Activated naive CD8-positive, alpha-beta T cell treated with anti-CD3 and anti-CD28 coated beads for 36 hours (primary cell): ENCODE data around the gene CDC14B. TPM values are rescaled to one million over a fixed set of nuclear protein-coding genes. Genes with fewer than 3 reads are reported as not detected.
"Not testable (repeated sequence)": the region's sequence is repeated elsewhere in the genome, so short reads cannot be mapped to it uniquely, and the experiment has no call there.

ENCODE experiments used
- DNase-seq: peaks from one replicate; pipeline ENCODE4 v3.0.0; 2021
- H3K27ac Mint-ChIP-seq: one replicate; pipeline ENCODE4 v1.8.0; 2022; ENCODE audit warnings: mild to moderate bottlenecking, moderate library complexity, mixed read lengths
- H3K27me3 Mint-ChIP-seq: one replicate; pipeline ENCODE4 v1.8.0; 2022; ENCODE audit warnings: mild to moderate bottlenecking, mixed read lengths
- H3K36me3 Mint-ChIP-seq: one replicate; pipeline ENCODE4 v1.8.0; 2021; ENCODE audit warnings: mild to moderate bottlenecking, mixed read lengths
- H3K4me1 Mint-ChIP-seq: one replicate; pipeline ENCODE4 v1.8.0; 2021; ENCODE audit warnings: mixed read lengths
- H3K4me3 Mint-ChIP-seq: one replicate; pipeline ENCODE4 v1.8.0; 2022; ENCODE audit warnings: mild to moderate bottlenecking, moderate library complexity, mixed read lengths
- H3K9me3 Mint-ChIP-seq: one replicate; pipeline ENCODE4 v1.8.0; 2022; ENCODE audit warnings: mixed read lengths
- total RNA-seq, 2 experiments: library from RNA; stranded (reverse); gene quantifications; one replicate each; pipeline ENCODE4 v1.2.3, GENCODE V29; 2021

Gene CDC14B
- total RNA-seq, 2 experiments from 2014 or later: 0.56 to 0.70 TPM

DNA sequence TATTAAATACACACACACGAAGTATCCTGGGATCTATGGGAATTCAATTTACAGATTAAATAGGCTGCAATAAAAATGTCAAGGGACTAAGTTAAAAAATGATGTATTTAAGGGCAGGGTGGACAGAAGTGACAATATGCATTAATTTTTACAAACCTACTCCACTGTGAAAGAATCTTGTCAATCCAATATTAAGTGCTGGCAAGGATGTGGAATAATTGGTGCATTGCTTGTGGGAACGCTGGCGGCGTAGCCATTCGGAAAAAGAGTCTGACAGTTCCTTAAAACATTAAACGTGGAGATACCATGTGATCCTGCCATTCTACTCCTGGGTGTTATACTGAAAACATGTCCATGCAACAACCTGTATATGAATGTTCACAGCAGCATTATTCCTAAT is 4.2 kb downstream of the CDC14B start:
- H3K4me3 Mint-ChIP-seq: no peak overlapping the region
- peaks cover 82% of the 10 kb centered on the region for H3K27me3 Mint-ChIP-seq
- peaks cover 3% of the 10 kb centered on the region for H3K4me1 Mint-ChIP-seq
- H3K36me3 Mint-ChIP-seq: no peaks in the 10 kb centered on the region
- no peak for DNase-seq
- no peak overlapping the region for H3K27ac Mint-ChIP-seq
- no peaks in the 10 kb centered on the region for H3K9me3 Mint-ChIP-seq

DNA sequence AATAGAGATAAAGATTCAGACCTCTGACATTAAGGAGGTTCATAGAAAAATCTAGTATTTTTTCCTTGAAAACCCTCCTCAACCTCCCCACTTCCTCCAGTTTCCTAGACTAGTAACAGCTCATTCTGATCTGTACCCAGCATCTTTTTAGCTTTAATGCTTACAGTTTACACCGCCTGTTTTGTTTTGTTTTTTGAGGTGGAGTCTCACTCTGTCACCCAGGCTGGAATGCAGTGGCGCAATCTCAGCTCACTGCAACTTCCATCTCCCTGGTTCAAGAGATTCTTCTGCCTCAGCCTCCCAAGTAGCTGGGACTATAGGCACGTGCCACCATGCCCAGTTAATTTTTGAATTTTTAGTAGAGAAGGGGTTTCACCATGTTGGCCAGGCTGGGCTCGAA is 5.0 kb downstream of the CDC14B start:
- not testable (repeated sequence) for H3K27ac Mint-ChIP-seq, DNase-seq, H3K4me1 Mint-ChIP-seq, H3K9me3 Mint-ChIP-seq, H3K36me3 Mint-ChIP-seq, H3K4me3 Mint-ChIP-seq
- H3K27me3 Mint-ChIP-seq: peaks cover 81% of the 10 kb centered on the region

DNA sequence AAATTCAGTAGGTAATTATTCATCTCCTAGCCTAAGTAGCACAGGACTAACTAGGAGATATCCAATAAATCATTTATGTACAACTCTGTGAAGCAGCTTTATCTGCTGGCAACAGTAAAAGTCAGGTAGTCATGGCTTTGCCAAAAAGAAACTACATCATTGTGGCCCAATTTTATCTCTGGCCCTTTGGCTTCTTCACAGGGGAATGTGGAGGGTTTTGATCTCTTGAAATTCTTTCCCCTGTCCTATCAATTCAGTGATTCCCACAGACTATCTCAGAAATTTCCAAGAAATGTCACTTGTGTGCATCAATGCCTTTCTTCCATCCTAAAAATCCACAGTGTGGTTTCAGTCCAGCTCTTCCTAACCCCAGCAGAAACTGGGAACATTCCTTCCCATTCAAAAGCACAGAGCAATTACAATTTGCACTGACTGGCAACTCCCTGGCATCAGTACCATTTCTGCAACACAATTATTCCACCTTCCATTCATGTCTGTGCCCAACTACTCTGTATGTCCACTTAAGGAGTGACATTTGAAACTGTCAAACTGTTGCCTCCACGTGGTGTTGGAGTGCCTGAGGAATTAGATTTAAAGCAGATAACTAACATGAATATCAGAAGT is 6.6 kb downstream of the CDC14B start:
- Mint-ChIP-seq H3K36me3 (no peaks in the 10 kb centered on the region), H3K4me1 (no peaks in the 10 kb centered on the region), H3K9me3 (no peaks in the 10 kb centered on the region), H3K4me3 (no peak overlapping the region), H3K27ac (no peak overlapping the region), H3K27me3 (peaks cover 87% of the 10 kb centered on the region)
- no peak for DNase-seq

- no peaks in the 10 kb centered on the region for H3K36me3 Mint-ChIP-seq
- H3K27ac Mint-ChIP-seq: no peak overlapping the region
- H3K4me1 Mint-ChIP-seq: no peaks in the 10 kb centered on the region
- H3K27me3 Mint-ChIP-seq: peaks cover 84% of the 10 kb centered on the region
- no peak overlapping the region for H3K4me3 Mint-ChIP-seq
- H3K9me3 Mint-ChIP-seq: no peaks in the 10 kb centered on the region
- DNase-seq: no peak
These were observed 7.3 kb downstream of the CDC14B start for GRCh38 chr9:96612105-96612965.

- Mint-ChIP-seq H3K27me3 (peaks cover 75% of the 10 kb centered on the region), H3K4me1 (no peaks in the 10 kb centered on the region), H3K27ac (no peak overlapping the region), H3K4me3 (no peak overlapping the region), H3K36me3 (no peaks in the 10 kb centered on the region), H3K9me3 (no peaks in the 10 kb centered on the region)
- DNase-seq: no peak
These were observed 8.3 kb downstream of the CDC14B start for GRCh38 chr9:96611302-96611701.

- Mint-ChIP-seq H3K27ac (no peak overlapping the region), H3K36me3 (no peaks in the 10 kb centered on the region), H3K27me3 (peaks cover 69% of the 10 kb centered on the region), H3K9me3 (no peaks in the 10 kb centered on the region), H3K4me1 (no peaks in the 10 kb centered on the region), H3K4me3 (no peak overlapping the region)
- DNase-seq: no peak
These were observed 9.9 kb downstream of the CDC14B start for GRCh38 chr9:96609732-96610131.

GRCh38 chr9:96607971-96608370 is 11.7 kb downstream of the CDC14B start:
- Mint-ChIP-seq H3K4me3 (no peak overlapping the region), H3K9me3 (no peaks in the 10 kb centered on the region), H3K27ac (no peak overlapping the region), H3K4me1 (no peaks in the 10 kb centered on the region), H3K27me3 (peaks cover 58% of the 10 kb centered on the region), H3K36me3 (no peaks in the 10 kb centered on the region)
- no peak for DNase-seq

- peaks cover 34% of the 10 kb centered on the region for H3K27me3 Mint-ChIP-seq
- H3K36me3 Mint-ChIP-seq: no peaks in the 10 kb centered on the region
- H3K4me1 Mint-ChIP-seq: no peaks in the 10 kb centered on the region
- no peak overlapping the region for H3K4me3 Mint-ChIP-seq
- no peaks in the 10 kb centered on the region for H3K9me3 Mint-ChIP-seq
- no peak overlapping the region for H3K27ac Mint-ChIP-seq
- no peak for DNase-seq
These were observed 14.3 kb downstream of the CDC14B start for GRCh38 chr9:96605328-96605727.

GRCh38 chr9:96604004-96604319 is 15.7 kb downstream of the CDC14B start:
- DNase-seq: no peak
- Mint-ChIP-seq H3K9me3 (no peaks in the 10 kb centered on the region), H3K4me1 (no peaks in the 10 kb centered on the region), H3K27me3 (peaks cover 22% of the 10 kb centered on the region), H3K4me3 (no peak overlapping the region), H3K36me3 (no peaks in the 10 kb centered on the region), H3K27ac (no peak overlapping the region)

DNA sequence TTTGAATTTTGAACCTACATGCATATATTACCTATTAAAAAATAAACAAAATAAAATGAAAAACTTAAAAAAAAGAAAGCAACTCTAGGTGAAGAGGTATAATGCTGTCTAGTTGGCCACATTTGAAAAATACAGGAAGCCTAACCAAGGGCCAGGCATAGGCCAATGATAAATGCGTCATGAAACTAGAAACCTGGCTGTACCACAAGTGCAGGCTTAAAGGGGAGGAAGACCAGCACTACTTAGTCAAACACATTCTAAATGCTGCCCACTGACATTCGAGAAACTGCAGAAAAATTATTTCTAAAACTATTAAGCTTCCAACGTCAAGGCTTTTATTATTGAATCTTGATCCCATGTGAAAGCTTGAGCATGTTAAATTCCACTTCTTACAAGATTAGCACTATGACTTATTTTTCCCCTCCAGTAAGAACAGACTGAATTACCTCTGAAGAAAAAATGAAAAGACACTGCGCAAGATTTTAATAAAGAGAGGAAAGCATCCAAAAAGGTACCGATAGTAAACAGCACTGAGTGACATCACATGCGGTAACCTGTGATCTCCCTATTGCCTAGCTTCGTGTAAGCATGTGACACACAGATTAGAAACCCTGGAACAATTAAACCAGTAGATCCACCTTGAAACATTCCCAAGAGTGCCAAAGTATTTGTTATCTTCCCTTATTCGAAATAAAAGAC is 16.2 kb downstream of the CDC14B start:
- no peak for DNase-seq
- Mint-ChIP-seq H3K9me3 (no peaks in the 10 kb centered on the region), H3K27me3 (peaks cover 17% of the 10 kb centered on the region), H3K27ac (no peak overlapping the region), H3K4me3 (no peak overlapping the region), H3K36me3 (no peaks in the 10 kb centered on the region), H3K4me1 (no peaks in the 10 kb centered on the region)

GRCh38 chr9:96599298-96599697 is 20.3 kb downstream of the CDC14B start:
- Mint-ChIP-seq H3K36me3 (no peaks in the 10 kb centered on the region), H3K27ac (no peak overlapping the region), H3K4me1 (no peaks in the 10 kb centered on the region), H3K9me3 (no peaks in the 10 kb centered on the region), H3K27me3 (peaks cover 12% of the 10 kb centered on the region), H3K4me3 (no peak overlapping the region)
- no peak for DNase-seq

DNA sequence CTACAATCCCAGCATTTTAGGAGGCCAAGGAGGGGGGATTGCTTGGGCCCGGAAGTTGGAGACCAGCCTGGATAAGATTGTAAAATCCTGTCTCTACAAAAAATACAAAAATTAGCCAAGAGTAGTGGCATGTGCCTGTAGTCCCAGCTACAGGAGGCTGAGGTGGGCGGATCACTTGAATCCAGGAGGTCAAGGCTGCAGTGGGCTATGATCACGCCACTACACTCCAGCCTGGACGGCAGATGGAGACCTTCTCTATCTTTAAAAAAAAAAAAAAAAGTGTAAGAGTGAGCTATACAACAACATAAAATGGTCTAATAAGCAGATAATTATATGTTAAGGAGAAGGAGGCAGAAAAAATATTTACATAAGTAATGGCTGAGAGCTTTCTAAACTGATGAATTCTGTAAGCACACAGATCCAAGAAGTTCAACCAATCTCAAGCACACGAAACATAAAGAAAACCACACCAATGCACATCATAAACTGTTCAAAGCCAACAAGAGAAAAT is 23.0 kb downstream of the CDC14B start:
- no peak overlapping the region for H3K27ac Mint-ChIP-seq
- no peaks in the 10 kb centered on the region for H3K36me3 Mint-ChIP-seq
- DNase-seq: no peak
- no peak overlapping the region for H3K4me3 Mint-ChIP-seq
- H3K4me1 Mint-ChIP-seq: no peaks in the 10 kb centered on the region
- no peaks in the 10 kb centered on the region for H3K9me3 Mint-ChIP-seq
- H3K27me3 Mint-ChIP-seq: peaks cover 30% of the 10 kb centered on the region

DNA sequence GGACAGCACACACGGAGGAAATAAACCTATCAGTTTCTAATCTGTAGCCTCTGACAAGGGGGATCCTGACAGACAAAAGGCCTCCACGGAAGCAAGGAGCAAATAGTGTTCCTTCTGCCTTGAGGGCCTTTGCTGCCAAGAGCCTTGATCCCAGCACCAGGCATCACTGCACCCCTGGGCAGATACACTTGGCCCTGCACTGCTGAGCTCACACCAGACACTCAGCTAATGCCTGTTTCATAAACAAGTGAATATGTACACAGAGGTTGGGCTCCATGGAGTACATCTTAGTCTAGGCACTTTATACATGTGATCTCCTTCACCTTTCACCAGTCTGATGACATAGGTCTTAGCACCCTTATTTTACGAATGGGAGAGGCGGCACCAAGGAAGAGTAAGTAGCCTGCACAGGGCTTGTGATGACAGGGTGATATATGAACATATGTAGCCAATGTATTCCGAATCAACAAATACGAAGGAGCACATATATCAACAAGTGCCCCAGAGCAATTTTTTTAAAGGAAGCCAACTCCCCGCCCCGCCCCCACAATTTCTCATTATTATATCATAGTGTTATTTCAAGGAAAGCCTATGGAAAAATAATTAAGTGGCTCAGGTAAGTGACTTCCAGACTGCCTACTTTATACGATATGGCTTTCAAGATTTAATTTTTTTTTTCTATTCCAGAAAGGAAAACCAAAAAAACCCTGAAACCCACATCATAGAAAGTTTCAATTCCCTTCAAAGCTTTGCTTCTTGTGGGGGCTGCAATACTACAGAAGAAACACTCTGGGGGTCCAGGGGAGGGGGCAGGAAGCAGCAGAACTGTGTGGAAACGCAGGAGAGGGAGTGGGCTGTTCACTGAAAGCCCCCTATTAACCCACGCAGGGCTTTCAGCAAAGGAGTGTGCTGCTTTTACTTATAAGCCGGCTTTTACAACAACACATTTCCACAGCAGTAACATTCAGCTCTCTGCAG is 32.0 kb downstream of the CDC14B start:
- H3K4me1 Mint-ChIP-seq: peaks cover 18% of the 10 kb centered on the region
- DNase-seq: no peak
- H3K27ac Mint-ChIP-seq: no peak overlapping the region
- no peaks in the 10 kb centered on the region for H3K36me3 Mint-ChIP-seq
- H3K9me3 Mint-ChIP-seq: no peaks in the 10 kb centered on the region
- peaks cover 67% of the 10 kb centered on the region for H3K27me3 Mint-ChIP-seq
- H3K4me3 Mint-ChIP-seq: no peak overlapping the region

GRCh38 chr9:96585426-96585825 is 34.2 kb downstream of the CDC14B start:
- Mint-ChIP-seq H3K36me3 (no peaks in the 10 kb centered on the region), H3K4me1 (peaks cover 18% of the 10 kb centered on the region), H3K27me3 (peaks cover 53% of the 10 kb centered on the region), H3K9me3 (no peaks in the 10 kb centered on the region), H3K4me3 (no peak overlapping the region), H3K27ac (no peak overlapping the region)
- no peak for DNase-seq
